NCI-H146 (cell line): ENCODE data around the gene HABP2.
A peak's percentile ranks its signal among the peaks of the same experiment; 100 is the strongest.

Source experiments
- DNase-seq: peaks from one replicate; lab custom pipeline; 2025; lab: John Stamatoyannopoulos, UW

Gene HABP2

GRCh38 chr10:113527211-113527906 is 25.5 kb upstream of the HABP2 start:
- DNase-seq = no peak

- DNase-seq = no peak
Observed at GRCh38 chr10:113528876-113529275, 24.0 kb upstream of the HABP2 start.

GRCh38 chr10:113529575-113529974 is 23.3 kb upstream of the HABP2 start:
- DNase-seq = no peak

- no peak for DNase-seq
Observed at GRCh38 chr10:113530476-113530875, 22.4 kb upstream of the HABP2 start.

- no peak for DNase-seq
Observed at GRCh38 chr10:113532724-113533123, 20.1 kb upstream of the HABP2 start.

- DNase-seq = peak; percentile 32
Observed at GRCh38 chr10:113533801-113534200, 19.1 kb upstream of the HABP2 start.

- DNase-seq = no peak
Observed at GRCh38 chr10:113534423-113534822, 18.4 kb upstream of the HABP2 start.

GRCh38 chr10:113537672-113538071 is 15.2 kb upstream of the HABP2 start:
- no peak for DNase-seq

- no peak for DNase-seq
Observed at GRCh38 chr10:113538151-113538550, 14.7 kb upstream of the HABP2 start.

GRCh38 chr10:113539789-113540188 is 13.1 kb upstream of the HABP2 start:
- DNase-seq = peak; percentile 92

- peak; percentile 92 for DNase-seq
Observed at GRCh38 chr10:113540845-113541548, 11.9 kb upstream of the HABP2 start.

GRCh38 chr10:113541549-113541927 is 11.3 kb upstream of the HABP2 start:
- DNase-seq = peak; percentile 64

- DNase-seq = no peak
Observed at GRCh38 chr10:113543107-113543955, 9.5 kb upstream of the HABP2 start.

GRCh38 chr10:113544392-113544791 is 8.5 kb upstream of the HABP2 start:
- DNase-seq = no peak

- DNase-seq = no peak
Observed at GRCh38 chr10:113547426-113547825, 5.4 kb upstream of the HABP2 start.

- DNase-seq = peak; percentile 11
Observed at GRCh38 chr10:113549856-113550255, 3.0 kb upstream of the HABP2 start.

GRCh38 chr10:113550365-113550764 is 2.5 kb upstream of the HABP2 start:
- DNase-seq = peak; percentile 48

GRCh38 chr10:113552014-113552413 is 839 bp upstream of the HABP2 start:
- peak; percentile 64 for DNase-seq

- DNase-seq = no peak
Observed at GRCh38 chr10:113553149-113553548, 296 bp downstream of the HABP2 start.

- DNase-seq = no peak
Observed at GRCh38 chr10:113554214-113554613, 1.4 kb downstream of the HABP2 start.

- no peak for DNase-seq
Observed at GRCh38 chr10:113555245-113555644, 2.4 kb downstream of the HABP2 start.

GRCh38 chr10:113555751-113556150 is 2.9 kb downstream of the HABP2 start:
- DNase-seq = no peak

GRCh38 chr10:113557424-113557862 is 4.6 kb downstream of the HABP2 start:
- no peak for DNase-seq
